ENCODE measurements around the gene TBC1D17.

TBC1D17 gene

DNA sequence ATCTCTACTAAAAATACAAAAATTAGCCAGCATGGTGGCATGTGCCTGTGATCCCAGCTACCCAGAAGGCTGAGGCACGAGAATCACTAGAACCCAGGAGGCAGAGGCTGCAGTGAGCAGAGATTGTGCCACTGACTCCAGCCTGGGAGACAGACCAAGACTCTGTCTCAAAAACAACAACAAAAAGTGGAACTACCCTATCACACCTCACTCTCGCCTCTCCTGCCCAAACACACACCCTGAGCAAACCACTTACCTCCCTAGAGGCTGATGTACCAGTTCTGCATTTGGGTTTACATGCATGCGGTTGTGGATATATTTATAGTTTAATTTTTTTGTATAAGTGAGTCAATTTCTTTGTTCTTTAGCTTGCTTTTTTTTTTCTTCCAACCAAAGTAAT is 34.2 kb upstream of the TBC1D17 start:
- TF ChIP-seq ZFP3 (CRISPR knock-in tag; IDR thresholded peaks at IDR 0.05), result no peak
- TF ChIP-seq GLIS3 (CRISPR knock-in tag; IDR thresholded peaks at IDR 0.05), result no peak
- no peak for TF ChIP-seq ZNF565 (CRISPR knock-in tag; conservative IDR thresholded peaks at IDR 0.05; ENCODE audit: low read depth)
- TF ChIP-seq, protein P1, sequence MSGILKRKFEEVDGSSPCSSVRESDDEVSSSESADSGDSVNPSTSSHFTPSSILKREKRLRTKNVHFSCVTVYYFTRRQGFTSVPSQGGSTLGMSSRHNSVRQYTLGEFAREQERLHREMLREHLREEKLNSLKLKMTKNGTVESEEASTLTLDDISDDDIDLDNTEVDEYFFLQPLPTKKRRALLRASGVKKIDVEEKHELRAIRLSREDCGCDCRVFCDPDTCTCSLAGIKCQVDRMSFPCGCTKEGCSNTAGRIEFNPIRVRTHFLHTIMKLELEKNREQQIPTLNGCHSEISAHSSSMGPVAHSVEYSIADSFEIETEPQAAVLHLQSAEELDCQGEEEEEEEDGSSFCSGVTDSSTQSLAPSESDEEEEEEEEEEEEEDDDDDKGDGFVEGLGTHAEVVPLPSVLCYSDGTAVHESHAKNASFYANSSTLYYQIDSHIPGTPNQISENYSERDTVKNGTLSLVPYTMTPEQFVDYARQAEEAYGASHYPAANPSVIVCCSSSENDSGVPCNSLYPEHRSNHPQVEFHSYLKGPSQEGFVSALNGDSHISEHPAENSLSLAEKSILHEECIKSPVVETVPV (CRISPR knock-in tag; IDR thresholded peaks at IDR 0.05), result no peak
- TF ChIP-seq CSDC2 (CRISPR knock-in tag; IDR thresholded peaks at IDR 0.05), result no peak
- TF ChIP-seq ZNF70 (CRISPR knock-in tag; IDR thresholded peaks at IDR 0.05), result no peak
- TF ChIP-seq PPARA (CRISPR knock-in tag; IDR thresholded peaks at IDR 0.05; ENCODE audit: borderline replicate concordance), result no peak
- TF ChIP-seq ZC3H10 (CRISPR knock-in tag; IDR thresholded peaks at IDR 0.05), result no peak
- TF ChIP-seq ARNTL (CRISPR knock-in tag; IDR thresholded peaks at IDR 0.05; ENCODE audit: borderline replicate concordance, low read depth), result no peak
- no peak for TF ChIP-seq OSR1 (CRISPR knock-in tag; IDR thresholded peaks at IDR 0.05)
- TF ChIP-seq ISL1 (CRISPR knock-in tag; IDR thresholded peaks at IDR 0.05), result no peak
- TF ChIP-seq, protein P2, sequence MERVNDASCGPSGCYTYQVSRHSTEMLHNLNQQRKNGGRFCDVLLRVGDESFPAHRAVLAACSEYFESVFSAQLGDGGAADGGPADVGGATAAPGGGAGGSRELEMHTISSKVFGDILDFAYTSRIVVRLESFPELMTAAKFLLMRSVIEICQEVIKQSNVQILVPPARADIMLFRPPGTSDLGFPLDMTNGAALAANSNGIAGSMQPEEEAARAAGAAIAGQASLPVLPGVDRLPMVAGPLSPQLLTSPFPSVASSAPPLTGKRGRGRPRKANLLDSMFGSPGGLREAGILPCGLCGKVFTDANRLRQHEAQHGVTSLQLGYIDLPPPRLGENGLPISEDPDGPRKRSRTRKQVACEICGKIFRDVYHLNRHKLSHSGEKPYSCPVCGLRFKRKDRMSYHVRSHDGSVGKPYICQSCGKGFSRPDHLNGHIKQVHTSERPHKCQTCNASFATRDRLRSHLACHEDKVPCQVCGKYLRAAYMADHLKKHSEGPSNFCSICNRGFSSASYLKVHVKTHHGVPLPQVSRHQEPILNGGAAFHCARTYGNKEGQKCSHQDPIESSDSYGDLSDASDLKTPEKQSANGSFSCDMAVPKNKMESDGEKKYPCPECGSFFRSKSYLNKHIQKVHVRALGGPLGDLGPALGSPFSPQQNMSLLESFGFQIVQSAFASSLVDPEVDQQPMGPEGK (CRISPR knock-in tag; IDR thresholded peaks at IDR 0.05; ENCODE audit: borderline replicate concordance), result no peak
- TF ChIP-seq, protein P3, sequence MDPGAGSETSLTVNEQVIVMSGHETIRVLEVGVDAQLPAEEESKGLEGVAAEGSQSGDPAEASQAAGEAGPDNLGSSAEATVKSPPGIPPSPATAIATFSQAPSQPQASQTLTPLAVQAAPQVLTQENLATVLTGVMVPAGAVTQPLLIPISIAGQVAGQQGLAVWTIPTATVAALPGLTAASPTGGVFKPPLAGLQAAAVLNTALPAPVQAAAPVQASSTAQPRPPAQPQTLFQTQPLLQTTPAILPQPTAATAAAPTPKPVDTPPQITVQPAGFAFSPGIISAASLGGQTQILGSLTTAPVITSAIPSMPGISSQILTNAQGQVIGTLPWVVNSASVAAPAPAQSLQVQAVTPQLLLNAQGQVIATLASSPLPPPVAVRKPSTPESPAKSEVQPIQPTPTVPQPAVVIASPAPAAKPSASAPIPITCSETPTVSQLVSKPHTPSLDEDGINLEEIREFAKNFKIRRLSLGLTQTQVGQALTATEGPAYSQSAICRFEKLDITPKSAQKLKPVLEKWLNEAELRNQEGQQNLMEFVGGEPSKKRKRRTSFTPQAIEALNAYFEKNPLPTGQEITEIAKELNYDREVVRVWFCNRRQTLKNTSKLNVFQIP (CRISPR knock-in tag; IDR thresholded peaks at IDR 0.05; ENCODE audit: borderline replicate concordance, low read depth), result no peak
- TF ChIP-seq, protein P4, sequence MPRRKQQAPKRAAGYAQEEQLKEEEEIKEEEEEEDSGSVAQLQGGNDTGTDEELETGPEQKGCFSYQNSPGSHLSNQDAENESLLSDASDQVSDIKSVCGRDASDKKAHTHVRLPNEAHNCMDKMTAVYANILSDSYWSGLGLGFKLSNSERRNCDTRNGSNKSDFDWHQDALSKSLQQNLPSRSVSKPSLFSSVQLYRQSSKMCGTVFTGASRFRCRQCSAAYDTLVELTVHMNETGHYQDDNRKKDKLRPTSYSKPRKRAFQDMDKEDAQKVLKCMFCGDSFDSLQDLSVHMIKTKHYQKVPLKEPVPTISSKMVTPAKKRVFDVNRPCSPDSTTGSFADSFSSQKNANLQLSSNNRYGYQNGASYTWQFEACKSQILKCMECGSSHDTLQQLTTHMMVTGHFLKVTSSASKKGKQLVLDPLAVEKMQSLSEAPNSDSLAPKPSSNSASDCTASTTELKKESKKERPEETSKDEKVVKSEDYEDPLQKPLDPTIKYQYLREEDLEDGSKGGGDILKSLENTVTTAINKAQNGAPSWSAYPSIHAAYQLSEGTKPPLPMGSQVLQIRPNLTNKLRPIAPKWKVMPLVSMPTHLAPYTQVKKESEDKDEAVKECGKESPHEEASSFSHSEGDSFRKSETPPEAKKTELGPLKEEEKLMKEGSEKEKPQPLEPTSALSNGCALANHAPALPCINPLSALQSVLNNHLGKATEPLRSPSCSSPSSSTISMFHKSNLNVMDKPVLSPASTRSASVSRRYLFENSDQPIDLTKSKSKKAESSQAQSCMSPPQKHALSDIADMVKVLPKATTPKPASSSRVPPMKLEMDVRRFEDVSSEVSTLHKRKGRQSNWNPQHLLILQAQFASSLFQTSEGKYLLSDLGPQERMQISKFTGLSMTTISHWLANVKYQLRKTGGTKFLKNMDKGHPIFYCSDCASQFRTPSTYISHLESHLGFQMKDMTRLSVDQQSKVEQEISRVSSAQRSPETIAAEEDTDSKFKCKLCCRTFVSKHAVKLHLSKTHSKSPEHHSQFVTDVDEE (CRISPR knock-in tag; IDR thresholded peaks at IDR 0.05), result no peak
- TF ChIP-seq ESRRG (CRISPR knock-in tag; IDR thresholded peaks at IDR 0.05), result no peak
- TF ChIP-seq BACH2 (CRISPR knock-in tag; IDR thresholded peaks at IDR 0.05; ENCODE audit: borderline replicate concordance), result no peak
- no peak for ATAC-seq

DNA sequence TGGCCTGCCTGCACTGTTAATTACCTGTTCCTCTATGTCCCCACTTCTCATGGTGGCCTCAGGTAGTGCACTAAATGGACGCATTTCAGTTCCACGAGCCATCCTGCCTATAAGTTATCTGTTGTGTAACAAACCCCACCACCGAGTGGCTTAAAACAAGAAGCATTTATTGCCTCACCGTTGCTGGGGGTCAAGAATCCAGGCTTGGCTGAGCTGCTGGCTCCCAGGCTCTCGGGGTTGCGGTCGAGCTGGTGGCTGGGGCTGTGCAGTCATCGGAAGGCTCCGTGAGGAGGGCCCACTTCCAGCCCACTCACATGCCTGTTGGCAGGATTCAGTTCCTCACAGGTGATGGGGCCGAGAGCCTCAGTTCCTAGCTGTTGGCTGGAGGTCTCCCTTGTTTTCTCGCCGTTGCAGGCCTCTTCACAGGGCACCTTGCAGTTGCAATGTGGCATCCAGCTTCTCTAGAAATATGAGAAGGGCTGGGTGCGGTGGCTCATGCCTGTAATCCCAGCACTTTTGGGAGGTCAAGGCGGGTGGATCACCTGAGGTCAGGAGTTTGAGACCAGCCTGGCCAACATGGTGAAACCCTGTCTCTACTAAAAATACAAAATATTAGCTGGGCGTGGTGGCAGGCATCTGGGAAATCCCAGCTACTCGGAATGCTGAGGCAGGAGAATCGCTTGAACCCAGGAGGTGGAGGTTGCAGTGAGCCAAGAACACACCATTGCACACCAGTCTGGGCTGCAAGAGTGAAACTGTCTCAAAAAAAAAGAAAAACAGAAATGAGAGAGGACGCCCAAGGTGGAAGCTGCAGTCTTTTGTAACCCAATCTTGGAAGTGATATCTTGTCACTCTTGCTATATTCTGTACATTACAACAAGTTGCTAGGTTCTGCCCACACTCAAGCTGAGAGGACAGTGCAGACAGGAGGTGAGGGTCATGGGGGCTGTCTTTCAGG is 33.1 kb upstream of the TBC1D17 start:
- no peak for ATAC-seq
- TF ChIP-seq, protein P5, sequence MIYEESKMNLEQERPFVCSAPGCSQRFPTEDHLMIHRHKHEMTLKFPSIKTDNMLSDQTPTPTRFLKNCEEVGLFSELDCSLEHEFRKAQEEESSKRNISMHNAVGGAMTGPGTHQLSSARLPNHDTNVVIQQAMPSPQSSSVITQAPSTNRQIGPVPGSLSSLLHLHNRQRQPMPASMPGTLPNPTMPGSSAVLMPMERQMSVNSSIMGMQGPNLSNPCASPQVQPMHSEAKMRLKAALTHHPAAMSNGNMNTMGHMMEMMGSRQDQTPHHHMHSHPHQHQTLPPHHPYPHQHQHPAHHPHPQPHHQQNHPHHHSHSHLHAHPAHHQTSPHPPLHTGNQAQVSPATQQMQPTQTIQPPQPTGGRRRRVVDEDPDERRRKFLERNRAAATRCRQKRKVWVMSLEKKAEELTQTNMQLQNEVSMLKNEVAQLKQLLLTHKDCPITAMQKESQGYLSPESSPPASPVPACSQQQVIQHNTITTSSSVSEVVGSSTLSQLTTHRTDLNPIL (CRISPR knock-in tag; IDR thresholded peaks at IDR 0.05; ENCODE audit: low read depth), result no peak
- no peak for TF ChIP-seq SNAI2 (CRISPR knock-in tag; IDR thresholded peaks at IDR 0.05)
- no peak for TF ChIP-seq ZFP3 (CRISPR knock-in tag; IDR thresholded peaks at IDR 0.05)
- TF ChIP-seq ZNF70 (CRISPR knock-in tag; IDR thresholded peaks at IDR 0.05), result no peak
- TF ChIP-seq OSR1 (CRISPR knock-in tag; IDR thresholded peaks at IDR 0.05), result no peak
- no peak for TF ChIP-seq ZNF565 (CRISPR knock-in tag; conservative IDR thresholded peaks at IDR 0.05; ENCODE audit: low read depth)

DNA sequence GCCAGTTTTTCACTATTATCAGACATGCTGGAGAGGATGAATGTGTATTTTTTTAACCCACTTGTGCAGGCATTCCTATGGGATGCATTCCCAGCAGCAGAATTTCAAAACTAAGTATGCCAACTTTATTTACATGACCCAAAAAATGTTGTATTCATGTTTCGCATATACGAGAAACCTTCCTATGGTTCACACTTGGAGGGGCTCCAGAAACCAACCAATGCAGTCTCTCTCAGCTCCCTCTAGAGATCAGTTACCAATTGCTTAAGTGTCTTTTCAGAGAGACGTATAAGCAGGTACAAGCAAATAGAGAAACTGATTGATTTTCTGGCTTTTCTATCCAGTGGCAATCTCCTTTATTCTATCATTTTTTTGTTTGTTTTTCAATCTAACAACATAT is 32.1 kb upstream of the TBC1D17 start:
- no peak for ATAC-seq
- TF ChIP-seq RARB (CRISPR knock-in tag; IDR thresholded peaks at IDR 0.05) (no peak), ESRRG (CRISPR knock-in tag; IDR thresholded peaks at IDR 0.05) (no peak), TCF4 (CRISPR knock-in tag; IDR thresholded peaks at IDR 0.05; ENCODE audit: borderline replicate concordance) (no peak), ZNF70 (CRISPR knock-in tag; IDR thresholded peaks at IDR 0.05) (no peak), TOX (CRISPR knock-in tag; IDR thresholded peaks at IDR 0.05; ENCODE audit: borderline replicate concordance) (no peak), ZFP30 (CRISPR knock-in tag; IDR thresholded peaks at IDR 0.05) (no peak)
- TF ChIP-seq, protein P1 (CRISPR knock-in tag; IDR thresholded peaks at IDR 0.05), result no peak
- TF ChIP-seq, protein P3 (CRISPR knock-in tag; IDR thresholded peaks at IDR 0.05; ENCODE audit: borderline replicate concordance, low read depth), result no peak
- TF ChIP-seq, protein P5 (CRISPR knock-in tag; IDR thresholded peaks at IDR 0.05; ENCODE audit: low read depth), result no peak

Data from SK-N-SH treated with all-trans-retinoic acid at 6 μM for 48 hours (cell line).